Measurements from ENCODE around the gene RNU5D-1. TPM values are rescaled to one million over a fixed set of nuclear protein-coding genes. Genes with fewer than 3 reads are reported as not detected.
A peak's percentile ranks its signal among the peaks of the same experiment; 100 is the strongest.

RNU5D-1 gene
- total and polyA plus RNA-seq, 2 of the 13 experiments (the other 11 are each of a cell fraction or from before 2014, with no cell fraction given): 165 TPM; not detected in 1

DNA sequence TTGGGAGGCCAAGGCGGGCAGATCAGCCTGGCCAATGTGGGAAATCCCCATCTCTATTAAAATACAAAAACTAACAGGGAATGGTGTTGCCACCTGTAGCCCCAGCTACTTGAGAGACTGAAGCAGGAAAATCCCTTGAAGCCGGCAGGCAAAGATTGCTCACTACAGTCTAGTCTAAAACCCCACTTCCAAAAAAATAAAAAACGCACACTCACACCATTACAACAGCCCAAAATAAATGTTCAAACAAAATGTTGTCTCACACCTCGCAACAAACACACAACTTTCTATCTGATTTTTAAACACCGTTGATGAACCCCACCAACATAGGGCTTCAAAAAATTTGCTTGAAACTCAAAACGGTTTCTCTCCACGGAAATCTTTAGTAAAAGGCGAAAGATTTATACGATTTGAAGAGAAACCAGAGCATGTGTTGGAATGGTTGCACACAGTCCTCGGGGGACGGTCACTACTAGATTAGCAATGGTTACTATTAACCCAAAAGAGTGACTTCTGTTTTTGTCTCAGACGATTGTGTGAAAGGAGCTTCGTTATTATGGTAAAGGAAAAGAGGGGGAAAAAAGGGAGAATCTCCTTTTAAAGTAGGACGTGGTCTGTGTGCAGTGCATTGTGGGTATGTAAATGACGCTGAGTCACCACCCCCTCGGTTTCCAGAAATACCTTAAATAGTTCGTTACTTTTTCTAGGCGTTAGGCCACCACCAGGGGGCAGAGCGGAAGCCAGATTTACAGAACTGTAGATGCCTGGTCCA lies at the start of gene RNU5D-1 (continued):
- TF ChIP-seq, protein P1, sequence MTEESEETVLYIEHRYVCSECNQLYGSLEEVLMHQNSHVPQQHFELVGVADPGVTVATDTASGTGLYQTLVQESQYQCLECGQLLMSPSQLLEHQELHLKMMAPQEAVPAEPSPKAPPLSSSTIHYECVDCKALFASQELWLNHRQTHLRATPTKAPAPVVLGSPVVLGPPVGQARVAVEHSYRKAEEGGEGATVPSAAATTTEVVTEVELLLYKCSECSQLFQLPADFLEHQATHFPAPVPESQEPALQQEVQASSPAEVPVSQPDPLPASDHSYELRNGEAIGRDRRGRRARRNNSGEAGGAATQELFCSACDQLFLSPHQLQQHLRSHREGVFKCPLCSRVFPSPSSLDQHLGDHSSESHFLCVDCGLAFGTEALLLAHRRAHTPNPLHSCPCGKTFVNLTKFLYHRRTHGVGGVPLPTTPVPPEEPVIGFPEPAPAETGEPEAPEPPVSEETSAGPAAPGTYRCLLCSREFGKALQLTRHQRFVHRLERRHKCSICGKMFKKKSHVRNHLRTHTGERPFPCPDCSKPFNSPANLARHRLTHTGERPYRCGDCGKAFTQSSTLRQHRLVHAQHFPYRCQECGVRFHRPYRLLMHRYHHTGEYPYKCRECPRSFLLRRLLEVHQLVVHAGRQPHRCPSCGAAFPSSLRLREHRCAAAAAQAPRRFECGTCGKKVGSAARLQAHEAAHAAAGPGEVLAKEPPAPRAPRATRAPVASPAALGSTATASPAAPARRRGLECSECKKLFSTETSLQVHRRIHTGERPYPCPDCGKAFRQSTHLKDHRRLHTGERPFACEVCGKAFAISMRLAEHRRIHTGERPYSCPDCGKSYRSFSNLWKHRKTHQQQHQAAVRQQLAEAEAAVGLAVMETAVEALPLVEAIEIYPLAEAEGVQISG (CRISPR knock-in tag; IDR thresholded peaks at IDR 0.05): no peak
- TF ChIP-seq ZNF530 (CRISPR knock-in tag; IDR thresholded peaks at IDR 0.05; ENCODE audit: low read depth) (no peak), NCOA5 (CRISPR knock-in tag; IDR thresholded peaks at IDR 0.05) (no peak), HDAC6 (IDR thresholded peaks at IDR 0.05; ENCODE audit: low read depth, low read length) (0 out of 2 replicates have a peak, but pooled peaks have one; percentile 79), ZBTB38 (CRISPR knock-in tag; IDR thresholded peaks at IDR 0.05) (no peak), ZNF737 (CRISPR knock-in tag; IDR thresholded peaks at IDR 0.05; ENCODE audit: borderline replicate concordance) (no peak), STAG1 (CRISPR knock-in tag; IDR thresholded peaks at IDR 0.05) (no peak), ZNF713 (CRISPR knock-in tag; IDR thresholded peaks at IDR 0.05) (no peak), ZFP37 (CRISPR knock-in tag; IDR thresholded peaks at IDR 0.05; ENCODE audit: borderline replicate concordance) (no peak), CBX2 (IDR thresholded peaks at IDR 0.05; ENCODE audit: low read depth, low read length) (no peak), CBX2 (CRISPR knock-in tag; IDR thresholded peaks at IDR 0.05; ENCODE audit: low read depth) (no peak), ZKSCAN5 (CRISPR knock-in tag; IDR thresholded peaks at IDR 0.05) (no peak), TCF7 (IDR thresholded peaks at IDR 0.05; ENCODE audit: low read depth) (0 out of 2 replicates have a peak, but pooled peaks have one; percentile 4), MYC (CRISPR knock-in tag; IDR thresholded peaks at IDR 0.05; ENCODE audit: borderline replicate concordance) (no peak), ZNF3 (CRISPR knock-in tag; IDR thresholded peaks at IDR 0.05) (no peak), FOXP1 (IDR thresholded peaks at IDR 0.05) (no peak; the same call in 1 of the 2 replicates), FOXP1 (CRISPR knock-in tag; IDR thresholded peaks at IDR 0.05) (no peak), ZNF619 (CRISPR knock-in tag; IDR thresholded peaks at IDR 0.05) (no peak), ZNF24 (IDR thresholded peaks at IDR 0.05) (no peak), ZBTB3 (CRISPR knock-in tag; IDR thresholded peaks at IDR 0.05; ENCODE audit: borderline replicate concordance, low read depth) (no peak), HNRNPUL1 (IDR thresholded peaks at IDR 0.05; ENCODE audit: low read depth, low read length) (no peak), ZNF790 (CRISPR knock-in tag; IDR thresholded peaks at IDR 0.05; ENCODE audit: borderline replicate concordance) (no peak), PCBP2 (optimal IDR thresholded peaks at IDR 0.05; ENCODE audit: low read depth, low read length, poor library complexity, severe bottlenecking) (no peak), SETDB1 (CRISPR knock-in tag; IDR thresholded peaks at IDR 0.05; ENCODE audit: borderline replicate concordance) (no peak), ZNF512 (CRISPR knock-in tag; IDR thresholded peaks at IDR 0.05) (no peak)
- TF ChIP-seq, protein P2, sequence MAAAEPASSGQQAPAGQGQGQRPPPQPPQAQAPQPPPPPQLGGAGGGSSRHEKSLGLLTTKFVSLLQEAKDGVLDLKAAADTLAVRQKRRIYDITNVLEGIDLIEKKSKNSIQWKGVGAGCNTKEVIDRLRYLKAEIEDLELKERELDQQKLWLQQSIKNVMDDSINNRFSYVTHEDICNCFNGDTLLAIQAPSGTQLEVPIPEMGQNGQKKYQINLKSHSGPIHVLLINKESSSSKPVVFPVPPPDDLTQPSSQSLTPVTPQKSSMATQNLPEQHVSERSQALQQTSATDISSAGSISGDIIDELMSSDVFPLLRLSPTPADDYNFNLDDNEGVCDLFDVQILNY (CRISPR knock-in tag; conservative IDR thresholded peaks at IDR 0.05): no peak

Data from HepG2 (cell line).